Measurements from ENCODE around the gene CPNE2.

CPNE2 gene

DNA sequence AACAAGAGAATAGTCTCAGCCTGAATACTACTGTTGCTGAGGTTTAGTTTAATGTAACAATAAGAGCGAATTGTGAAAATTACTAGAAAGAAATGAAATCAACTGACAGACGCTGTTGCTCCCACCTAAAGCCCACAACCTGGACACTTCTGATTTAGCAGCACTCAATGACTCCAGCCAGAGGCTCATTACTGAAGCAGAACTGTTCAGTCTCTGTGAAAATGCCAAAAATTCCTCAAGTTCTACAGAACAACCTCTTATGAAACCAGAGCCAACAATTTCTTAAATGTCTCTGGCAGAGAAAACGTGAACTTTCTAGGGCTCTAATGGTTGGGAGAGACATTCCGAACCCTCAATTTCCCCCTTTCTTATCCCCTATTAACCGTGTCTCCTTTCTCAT lies 83.5 kb downstream of the CPNE2 start:
- H3K36me3 ChIP-seq, result peaks cover 25% of the 10 kb centered on the region
- no peaks in the 10 kb centered on the region for H3K27me3 ChIP-seq
- no peak overlapping the region for H3K4me3 ChIP-seq (ENCODE audit: low read depth, low read length)
- H3K9me3 ChIP-seq, result no peaks in the 10 kb centered on the region
- TF ChIP-seq CTCF (IDR thresholded peaks at IDR 0.05; ENCODE audit: low read depth, low read length), result no peak
- peaks cover 15% of the 10 kb centered on the region for H3K4me1 ChIP-seq
- no peak for DNase-seq

DNA sequence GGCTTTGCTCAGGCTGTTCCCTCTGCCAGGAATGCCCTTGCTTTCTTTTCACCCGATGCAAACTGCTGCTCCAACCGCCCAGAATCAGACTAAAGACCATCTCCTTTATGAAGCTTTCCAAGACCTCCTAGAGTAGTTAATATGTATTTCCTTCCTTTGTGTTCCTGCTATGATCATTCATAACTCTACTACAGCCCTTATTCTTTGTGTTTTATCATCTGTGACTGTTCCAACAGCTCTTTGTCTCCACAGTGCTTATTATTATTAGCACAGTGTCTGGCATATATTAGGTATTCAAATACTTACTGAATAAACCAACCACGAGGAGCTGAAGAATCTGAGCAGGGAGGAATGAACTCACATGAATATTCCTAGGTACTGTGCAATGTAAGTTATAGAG lies 85.8 kb downstream of the CPNE2 start:
- peaks cover 4% of the 10 kb centered on the region; the same call in 1 of the 2 replicates for H3K36me3 ChIP-seq
- DNase-seq, result no peak
- no peaks in the 10 kb centered on the region for H3K9me3 ChIP-seq
- H3K4me3 ChIP-seq (ENCODE audit: low read depth, low read length), result no peak overlapping the region
- no peak for TF ChIP-seq CTCF (IDR thresholded peaks at IDR 0.05; ENCODE audit: low read depth, low read length)
- H3K4me1 ChIP-seq, result peaks cover 15% of the 10 kb centered on the region
- H3K27me3 ChIP-seq, result no peaks in the 10 kb centered on the region

DNA sequence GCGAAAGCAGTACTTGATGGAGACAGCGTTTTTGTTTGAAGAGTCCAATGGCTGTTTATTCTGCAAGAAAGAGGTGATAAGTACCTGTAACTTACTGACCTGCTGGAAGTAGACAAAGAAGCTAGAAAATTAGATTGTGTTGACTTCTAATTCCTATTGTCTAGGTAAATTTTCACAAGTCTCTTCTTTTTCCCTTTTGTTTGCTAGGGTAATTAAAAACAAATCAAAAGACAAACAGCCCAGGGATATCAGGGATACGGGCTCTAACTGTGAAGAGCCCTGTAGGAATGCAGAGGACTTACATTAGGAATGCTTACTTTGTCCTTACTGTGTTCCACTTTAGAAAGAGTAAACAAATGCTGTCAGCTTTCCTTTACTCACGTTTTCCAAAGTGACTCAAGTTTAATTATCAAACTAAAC lies 86.4 kb downstream of the CPNE2 start:
- no peaks in the 10 kb centered on the region for H3K36me3 ChIP-seq
- no peaks in the 10 kb centered on the region for H3K27me3 ChIP-seq
- no peak for TF ChIP-seq CTCF (IDR thresholded peaks at IDR 0.05; ENCODE audit: low read depth, low read length)
- H3K9me3 ChIP-seq, result no peaks in the 10 kb centered on the region
- DNase-seq, result no peak
- no peak overlapping the region for H3K4me3 ChIP-seq (ENCODE audit: low read depth, low read length)
- H3K4me1 ChIP-seq, result peaks cover 15% of the 10 kb centered on the region

DNA sequence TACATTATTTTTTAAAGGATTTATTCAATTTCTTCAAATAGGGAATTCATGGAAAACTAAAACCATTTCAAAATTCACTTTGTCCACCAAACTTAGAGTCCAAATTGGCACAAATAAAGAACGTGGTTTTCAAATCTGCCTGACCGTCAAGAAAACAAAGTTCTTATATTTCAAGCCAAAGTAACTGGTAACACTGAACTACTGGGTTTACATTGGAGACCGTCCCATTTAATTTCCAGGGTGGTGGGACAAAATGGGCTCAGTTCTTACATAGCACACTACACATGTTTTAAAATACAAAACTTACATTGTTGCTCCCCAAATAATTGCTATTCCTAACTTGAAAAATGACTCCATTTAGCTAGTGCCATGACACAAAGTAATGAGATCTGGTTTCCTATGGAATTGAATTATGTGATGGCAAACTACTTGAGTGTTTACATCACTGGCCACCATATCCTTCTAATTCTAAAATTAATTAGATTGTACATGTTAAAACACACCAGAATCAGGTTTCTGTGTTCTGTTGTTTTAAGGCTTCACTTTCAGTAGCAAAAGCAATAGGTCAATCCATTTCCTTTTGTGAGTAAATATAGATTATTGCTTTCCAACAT lies 86.9 kb downstream of the CPNE2 start:
- peaks cover 15% of the 10 kb centered on the region for H3K4me1 ChIP-seq
- peak overlapping the region; percentile 33 for H3K4me3 ChIP-seq (ENCODE audit: low read depth, low read length)
- no peak for TF ChIP-seq CTCF (IDR thresholded peaks at IDR 0.05; ENCODE audit: low read depth, low read length)
- no peaks in the 10 kb centered on the region for H3K27me3 ChIP-seq
- H3K9me3 ChIP-seq, result no peaks in the 10 kb centered on the region
- H3K36me3 ChIP-seq, result no peaks in the 10 kb centered on the region
- DNase-seq, result no peak

DNA sequence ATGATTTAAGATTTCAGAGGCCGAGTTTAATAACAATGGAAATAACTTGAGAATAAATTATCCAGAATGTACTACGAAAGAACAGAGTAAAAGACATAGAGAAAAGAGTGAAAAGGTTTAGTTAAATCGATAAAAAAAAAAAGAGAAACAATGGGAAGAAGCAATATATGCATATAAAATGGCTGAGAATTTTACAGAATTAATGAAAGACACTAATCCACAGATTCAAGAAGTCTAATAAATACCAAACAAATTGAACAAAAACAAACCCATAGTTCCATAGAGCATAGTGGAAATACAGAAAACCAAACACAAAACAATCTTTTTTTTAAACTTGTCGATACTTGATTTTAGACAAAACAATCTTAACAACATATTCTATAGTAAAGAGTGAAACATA lies 91.7 kb downstream of the CPNE2 start:
- H3K4me1 ChIP-seq, result peaks cover 8% of the 10 kb centered on the region
- H3K27me3 ChIP-seq, result no peaks in the 10 kb centered on the region
- H3K9me3 ChIP-seq, result no peaks in the 10 kb centered on the region
- peak overlapping the region; percentile 98 for H3K4me3 ChIP-seq (ENCODE audit: low read depth, low read length)
- no peaks in the 10 kb centered on the region for H3K36me3 ChIP-seq
- DNase-seq, result no peak
- TF ChIP-seq CTCF (IDR thresholded peaks at IDR 0.05; ENCODE audit: low read depth, low read length), result no peak

DNA sequence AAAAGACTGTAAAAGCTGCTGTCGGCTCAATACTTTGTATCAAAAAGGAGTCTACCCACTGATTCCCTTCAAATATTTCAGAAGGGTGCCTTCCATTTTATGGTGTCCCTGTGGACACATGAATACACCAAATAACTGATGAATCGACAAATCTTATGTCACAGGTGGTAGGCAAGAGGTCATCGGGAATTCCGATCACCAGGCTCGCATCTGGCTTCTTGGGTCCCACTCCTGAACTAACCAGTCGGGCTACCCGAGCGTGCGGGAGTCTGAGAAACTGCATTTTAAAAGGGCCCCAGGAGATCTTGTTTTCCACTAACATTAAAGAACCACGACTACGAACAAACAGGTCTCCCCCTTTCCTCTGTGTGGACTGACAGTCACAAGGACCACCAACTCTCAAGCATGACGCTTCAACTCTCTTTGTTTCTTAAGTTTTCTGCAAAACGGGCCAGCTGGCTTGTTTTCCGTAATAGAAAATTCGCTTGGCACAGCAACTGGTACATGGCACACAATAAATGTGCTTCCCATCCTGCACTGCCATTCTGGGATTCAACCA lies 92.6 kb downstream of the CPNE2 start:
- Histone ChIP-seq H3K4me3 (ENCODE audit: low read depth, low read length) (peak overlapping the region; percentile 98), H3K36me3 (no peaks in the 10 kb centered on the region), H3K27me3 (no peaks in the 10 kb centered on the region), H3K4me1 (peaks cover 6% of the 10 kb centered on the region; the same call in 1 of the 2 replicates), H3K9me3 (no peaks in the 10 kb centered on the region)
- DNase-seq, result peak; percentile 19
- no peak for TF ChIP-seq CTCF (IDR thresholded peaks at IDR 0.05; ENCODE audit: low read depth, low read length)

Data from BE2C (cell line).